Lower lobe of right lung (tissue), 2 donors: Measurements from ENCODE around the gene FBXO3. TPM values are rescaled to one million over a fixed set of nuclear protein-coding genes. Genes with fewer than 3 reads are reported as not detected.

Experiments
- ATAC-seq, 2 donors: fragments of 200-7000 bp; cut with Tn5 transposase; one replicate each; pipeline ENCODE4 v1.9.1; 2020 to 2022; ENCODE audit warnings: mild to moderate bottlenecking in 2 of 2, moderate library complexity in 2 of 2
- DNase-seq: peaks from one replicate; pipeline ENCODE4 v3.0.0-alpha.2; 2020
- H3K27ac ChIP-seq: fragments of 200-600 bp; one replicate; pipeline ENCODE4 v1.8.0; 2022
- H3K27me3 ChIP-seq: fragments of 200-600 bp; one replicate; pipeline ENCODE4 v1.8.0; 2022; ENCODE audit warnings: low read depth
- H3K36me3 ChIP-seq: fragments of 200-600 bp; one replicate; pipeline ENCODE4 v1.8.0; 2022; ENCODE audit warnings: mild to moderate bottlenecking
- H3K4me1 ChIP-seq: fragments of 200-600 bp; one replicate; pipeline ENCODE4 v1.8.0; 2022
- H3K4me3 ChIP-seq: fragments of 200-600 bp; one replicate; pipeline ENCODE4 v1.8.0; 2022; ENCODE audit warnings: mild to moderate bottlenecking
- H3K9me3 ChIP-seq: fragments of 200-600 bp; one replicate; pipeline ENCODE4 v1.8.0; 2022
- intact Hi-C: fragments of 100-400 bp; cut with DNase I; formaldehyde crosslinking; loops from one replicate; pipeline ENCODE4 v1.11.0; 2022
- total RNA-seq: library from RNA; stranded (reverse); fragmentation: NEBNext Ultra II Directional; extraction: Animal tissue kit (Norgen Biotek cat#: 25700); gene quantifications from one replicate; pipeline ENCODE4 v1.2.1, GENCODE V29; 2021
- TF ChIP-seq, protein P1 (sequence below): fragments of 200-600 bp; IDR thresholded peaks from one replicate; pipeline ENCODE4 v1.8.0; 2022; ENCODE audit warnings: antibody characterized with exemption, mild to moderate bottlenecking
- donor health status: DM: no; HTN: yes; CAD: no; lungs with severe emphysema.

FBXO3 gene
- total RNA-seq, 1 donor from 2014 or later: 32.6 TPM

- Histone ChIP-seq H3K27ac (no peak overlapping the region), H3K36me3 (peaks cover 100% of the 10 kb centered on the region), H3K4me3 (no peak overlapping the region), H3K4me1 (no peaks in the 10 kb centered on the region), H3K27me3 (no peaks in the 10 kb centered on the region), H3K9me3 (no peaks in the 10 kb centered on the region)
- DNase-seq: no peak
- no peak for ATAC-seq
- TF ChIP-seq, protein P1, sequence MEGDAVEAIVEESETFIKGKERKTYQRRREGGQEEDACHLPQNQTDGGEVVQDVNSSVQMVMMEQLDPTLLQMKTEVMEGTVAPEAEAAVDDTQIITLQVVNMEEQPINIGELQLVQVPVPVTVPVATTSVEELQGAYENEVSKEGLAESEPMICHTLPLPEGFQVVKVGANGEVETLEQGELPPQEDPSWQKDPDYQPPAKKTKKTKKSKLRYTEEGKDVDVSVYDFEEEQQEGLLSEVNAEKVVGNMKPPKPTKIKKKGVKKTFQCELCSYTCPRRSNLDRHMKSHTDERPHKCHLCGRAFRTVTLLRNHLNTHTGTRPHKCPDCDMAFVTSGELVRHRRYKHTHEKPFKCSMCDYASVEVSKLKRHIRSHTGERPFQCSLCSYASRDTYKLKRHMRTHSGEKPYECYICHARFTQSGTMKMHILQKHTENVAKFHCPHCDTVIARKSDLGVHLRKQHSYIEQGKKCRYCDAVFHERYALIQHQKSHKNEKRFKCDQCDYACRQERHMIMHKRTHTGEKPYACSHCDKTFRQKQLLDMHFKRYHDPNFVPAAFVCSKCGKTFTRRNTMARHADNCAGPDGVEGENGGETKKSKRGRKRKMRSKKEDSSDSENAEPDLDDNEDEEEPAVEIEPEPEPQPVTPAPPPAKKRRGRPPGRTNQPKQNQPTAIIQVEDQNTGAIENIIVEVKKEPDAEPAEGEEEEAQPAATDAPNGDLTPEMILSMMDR: no peak
- intact Hi-C loops: no loop called here
Measured at GRCh38 chr11:33753304-33753967, 20.9 kb downstream of the FBXO3 start.

DNA sequence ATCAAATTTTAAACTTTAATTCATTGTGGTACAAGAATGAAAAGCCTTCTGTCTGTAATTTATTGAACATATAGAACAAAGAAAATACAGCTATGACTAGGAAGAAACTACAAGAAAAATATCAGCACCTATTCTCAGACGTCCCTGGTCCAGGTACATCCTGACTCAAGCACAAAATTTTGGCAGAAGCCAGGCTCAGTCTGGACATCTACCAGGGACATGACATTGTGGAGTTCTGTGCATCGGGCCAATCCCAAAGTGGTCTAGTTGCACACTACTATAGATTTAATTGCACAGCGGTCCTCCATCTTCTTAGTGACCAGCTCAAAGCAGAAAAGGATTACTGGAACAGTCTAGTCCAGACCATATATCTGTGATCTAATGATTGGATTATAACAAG, 22.4 kb downstream of the FBXO3 start:
- H3K36me3 ChIP-seq: peaks cover 96% of the 10 kb centered on the region

DNA sequence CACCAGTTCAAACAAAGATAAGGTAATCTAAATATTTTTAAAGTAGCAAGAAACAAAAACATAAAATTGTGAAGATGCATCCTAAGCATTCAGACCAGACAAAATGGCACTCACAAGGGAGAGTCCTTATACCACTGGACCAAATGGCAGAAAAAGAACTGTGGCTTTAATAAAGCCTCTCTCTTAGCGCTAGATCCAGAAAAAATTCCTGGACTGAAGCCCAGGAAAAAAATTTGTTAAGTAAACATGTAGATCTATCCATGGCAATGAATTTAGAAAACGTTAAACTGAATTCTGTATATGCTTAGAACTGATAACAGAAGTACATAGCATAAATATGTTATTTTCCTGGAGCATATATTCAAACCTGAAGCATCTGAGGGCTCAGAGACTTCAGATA, 26.3 kb downstream of the FBXO3 start:
- no peak overlapping the region for H3K4me3 ChIP-seq
- no peaks in the 10 kb centered on the region for H3K4me1 ChIP-seq
- H3K9me3 ChIP-seq: no peaks in the 10 kb centered on the region
- no peak overlapping the region for H3K27ac ChIP-seq
- no peak for ATAC-seq
- no peaks in the 10 kb centered on the region for H3K27me3 ChIP-seq
- DNase-seq: no peak
- H3K36me3 ChIP-seq: peaks cover 77% of the 10 kb centered on the region
- intact Hi-C loops: no loop called here
- TF ChIP-seq, protein P1: no peak

More for the DNA sequence above, 22.4 kb downstream of the FBXO3 start:
- H3K9me3 ChIP-seq: no peaks in the 10 kb centered on the region
- no peak overlapping the region for H3K27ac ChIP-seq
- TF ChIP-seq, protein P1: no peak
- no peaks in the 10 kb centered on the region for H3K27me3 ChIP-seq
- intact Hi-C loops: no loop called here
- ATAC-seq (no peak), DNase-seq (no peak)
- no peak overlapping the region for H3K4me3 ChIP-seq
- no peaks in the 10 kb centered on the region for H3K4me1 ChIP-seq

DNA sequence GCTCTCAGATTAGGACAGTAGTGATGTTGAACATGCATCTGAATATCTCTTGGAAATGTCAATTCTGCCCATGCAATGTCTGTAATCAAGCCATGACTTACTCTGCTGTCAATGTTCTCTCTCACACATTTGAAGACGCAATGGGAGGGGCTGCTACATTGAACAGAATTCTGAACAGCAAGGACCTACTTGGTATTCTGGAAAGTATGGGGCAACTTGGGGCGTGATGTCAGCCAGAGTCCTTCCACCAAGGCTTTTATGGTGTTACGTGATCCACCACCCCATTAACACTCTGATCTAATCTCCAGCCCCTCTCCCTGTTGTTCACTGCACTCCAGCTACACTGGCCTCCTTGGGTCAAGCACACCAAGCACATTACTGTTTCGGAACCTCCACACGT, 31.0 kb downstream of the FBXO3 start:
- no peaks in the 10 kb centered on the region for H3K4me1 ChIP-seq
- H3K27me3 ChIP-seq: no peaks in the 10 kb centered on the region
- TF ChIP-seq, protein P1: no peak
- no peak overlapping the region for H3K4me3 ChIP-seq
- DNase-seq (no peak), ATAC-seq (no peak)
- intact Hi-C loops: no loop called here
- no peaks in the 10 kb centered on the region for H3K9me3 ChIP-seq
- no peak overlapping the region for H3K27ac ChIP-seq
- H3K36me3 ChIP-seq: peaks cover 36% of the 10 kb centered on the region

GRCh38 chr11:33742249-33742851, 32.0 kb downstream of the FBXO3 start:
- intact Hi-C loops: no loop called here
- peak; percentile 37 to 64 for ATAC-seq
- H3K9me3 ChIP-seq: no peaks in the 10 kb centered on the region

More at GRCh38 chr11:33742249-33742851, 32.0 kb downstream of the FBXO3 start:
- Histone ChIP-seq H3K36me3 (peaks cover 31% of the 10 kb centered on the region), H3K27me3 (no peaks in the 10 kb centered on the region), H3K4me3 (no peak overlapping the region), H3K4me1 (no peaks in the 10 kb centered on the region), H3K27ac (no peak overlapping the region)
- no peak for DNase-seq
- TF ChIP-seq, protein P1: peak; percentile 60
